CD4-positive, alpha-beta T cell treated with Interleukin-4 for 1 hour (primary cell): ENCODE data around the gene RSAD1.
A peak's percentile ranks its signal among the peaks of the same experiment; 100 is the strongest.
"Not testable (repeated sequence)": the region's sequence is repeated elsewhere in the genome, so short reads cannot be mapped to it uniquely, and the experiment has no call there.

Source experiments
- DNase-seq, 2 donors: peaks; one replicate each; pipeline ENCODE4 v3.0.0-alpha.2; 2020 to 2022

The RSAD1 gene

DNA sequence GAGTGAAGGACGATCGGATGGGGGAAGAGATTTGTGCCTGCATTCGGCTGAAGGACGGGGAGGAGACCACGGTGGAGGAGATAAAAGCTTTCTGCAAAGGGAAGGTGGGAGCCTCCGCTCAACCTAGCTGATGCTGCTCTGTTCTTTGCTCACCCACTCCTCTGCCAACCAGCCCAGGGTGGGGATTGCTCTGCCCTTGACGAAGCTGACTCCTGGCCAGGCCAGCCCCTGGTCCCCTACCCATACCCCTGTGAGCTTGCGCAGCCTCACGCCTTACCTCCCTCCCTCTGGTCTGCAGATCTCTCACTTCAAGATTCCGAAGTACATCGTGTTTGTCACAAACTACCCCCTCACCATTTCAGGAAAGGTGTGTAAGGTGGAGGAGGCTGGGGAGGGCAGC, 4.8 kb upstream of the RSAD1 start:
- DNase-seq, result no peak

- no peak for DNase-seq
Measured at GRCh38 chr17:50474523-50474922, 4.1 kb upstream of the RSAD1 start.

GRCh38 chr17:50475362-50475761, 3.3 kb upstream of the RSAD1 start:
- DNase-seq, result no peak

DNA sequence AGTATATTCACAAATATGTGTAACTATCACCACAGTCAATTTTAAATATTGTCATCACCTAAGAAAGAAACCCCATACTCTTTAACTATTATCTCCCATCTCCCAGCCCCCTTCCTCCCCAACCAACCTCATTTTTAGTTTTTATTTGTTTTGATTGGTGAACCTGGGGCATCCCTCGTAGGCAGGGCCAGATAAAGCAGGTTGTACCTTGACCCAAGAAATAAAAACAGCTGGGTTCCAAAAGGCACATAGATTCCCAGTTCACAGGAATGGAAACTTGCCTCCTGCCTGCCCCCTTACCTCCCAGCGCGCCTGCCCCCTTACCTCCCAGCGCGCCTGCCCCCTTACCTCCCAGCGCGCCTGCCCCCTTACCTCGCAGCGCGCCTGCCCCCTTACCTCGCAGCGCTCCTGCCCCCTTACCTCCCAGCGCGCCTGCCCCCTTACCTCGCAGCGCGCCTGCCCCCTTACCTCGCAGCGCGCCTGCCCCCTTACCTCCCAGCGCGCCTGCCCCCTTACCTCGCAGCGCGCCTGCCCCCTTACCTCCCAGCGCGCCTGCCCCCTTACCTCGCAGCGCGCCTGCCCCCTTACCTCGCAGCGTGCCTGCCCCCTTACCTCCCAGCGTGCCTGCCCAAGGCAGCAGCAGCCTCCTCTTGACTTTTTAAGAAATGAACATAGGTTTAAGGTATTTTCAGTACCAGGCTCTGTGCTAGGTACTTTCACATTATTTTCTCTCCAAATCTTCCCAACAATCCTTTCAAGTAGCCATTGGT, 2.7 kb upstream of the RSAD1 start:
- DNase-seq, result not testable (repeated sequence)

GRCh38 chr17:50476545-50477315, 1.9 kb upstream of the RSAD1 start:
- DNase-seq, result no peak

GRCh38 chr17:50477976-50478375, 684 bp upstream of the RSAD1 start:
- DNase-seq, result no peak

- peak; percentile 73 to 79 for DNase-seq
Measured at GRCh38 chr17:50479522-50480141, 972 bp downstream of the RSAD1 start.

DNA sequence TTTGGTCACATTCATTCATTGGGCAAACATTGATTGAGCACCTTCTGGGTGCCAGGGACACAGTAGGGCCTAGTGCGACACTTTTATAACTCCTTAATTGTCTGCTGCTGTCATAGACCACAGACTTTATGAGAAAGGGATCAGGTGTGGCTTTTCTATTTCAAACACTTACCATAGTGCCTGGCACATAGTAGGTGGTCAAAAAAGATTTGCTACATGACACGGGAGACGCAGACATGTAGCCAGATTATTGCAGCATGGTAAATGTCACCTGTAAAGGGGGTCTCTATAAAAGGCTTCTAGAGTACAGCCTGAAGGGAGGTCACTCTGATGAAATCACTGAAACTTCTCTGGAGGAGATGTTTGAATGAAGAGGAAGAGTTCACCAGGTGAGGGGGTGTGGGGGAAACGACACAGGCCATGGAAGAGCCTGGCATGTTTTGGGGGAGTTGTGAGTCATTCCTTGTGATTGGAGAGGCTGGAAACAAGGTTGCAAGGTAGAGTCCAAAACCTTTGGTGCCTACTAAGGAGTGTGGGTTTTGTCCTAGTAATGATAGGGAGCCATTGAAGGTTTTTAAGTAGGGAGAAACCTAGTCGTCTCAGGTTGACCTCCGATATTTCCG, 1.6 kb downstream of the RSAD1 start:
- DNase-seq, result no peak

GRCh38 chr17:50480854-50481490, 2.3 kb downstream of the RSAD1 start:
- no peak for DNase-seq

GRCh38 chr17:50481648-50482047, 3.0 kb downstream of the RSAD1 start:
- no peak for DNase-seq

DNA sequence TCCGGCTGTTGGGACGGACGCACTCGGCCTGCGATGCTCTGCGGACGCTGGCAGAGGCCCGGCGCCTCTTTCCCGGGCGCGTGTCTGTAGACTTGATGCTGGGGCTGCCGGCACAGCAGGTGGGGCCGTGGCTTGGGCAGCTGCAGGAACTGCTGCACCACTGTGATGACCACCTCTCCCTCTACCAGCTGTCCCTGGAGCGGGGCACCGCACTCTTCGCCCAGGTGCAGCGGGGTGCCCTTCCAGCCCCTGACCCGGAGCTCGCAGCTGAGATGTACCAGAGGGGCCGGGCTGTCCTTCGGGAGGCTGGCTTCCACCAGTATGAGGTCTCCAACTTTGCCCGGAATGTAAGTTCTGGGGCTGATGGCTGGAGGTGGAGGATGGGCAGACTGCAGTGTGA, 3.5 kb downstream of the RSAD1 start:
- DNase-seq, result no peak

GRCh38 chr17:50482516-50482915, 3.9 kb downstream of the RSAD1 start:
- DNase-seq, result peak; percentile 76 to 79

DNA sequence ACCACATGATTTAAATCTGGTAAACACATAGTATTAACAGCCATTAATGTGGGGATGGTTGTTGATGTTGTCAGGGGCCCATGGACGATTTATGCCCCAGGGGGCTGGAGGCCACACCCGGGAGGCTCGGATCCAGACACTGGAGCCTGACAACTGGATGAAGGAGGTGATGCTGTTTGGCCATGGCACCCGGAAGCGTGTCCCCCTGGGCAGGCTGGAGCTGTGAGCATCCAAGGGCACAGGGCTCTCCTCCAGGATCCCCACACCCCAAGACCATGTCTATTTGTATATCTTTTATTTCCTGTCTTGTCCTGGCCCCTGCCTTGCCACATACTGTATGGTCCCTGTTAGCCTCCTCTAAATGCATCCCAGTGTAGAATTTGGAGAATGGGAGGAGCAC, 4.6 kb downstream of the RSAD1 start:
- DNase-seq, result no peak

DNA sequence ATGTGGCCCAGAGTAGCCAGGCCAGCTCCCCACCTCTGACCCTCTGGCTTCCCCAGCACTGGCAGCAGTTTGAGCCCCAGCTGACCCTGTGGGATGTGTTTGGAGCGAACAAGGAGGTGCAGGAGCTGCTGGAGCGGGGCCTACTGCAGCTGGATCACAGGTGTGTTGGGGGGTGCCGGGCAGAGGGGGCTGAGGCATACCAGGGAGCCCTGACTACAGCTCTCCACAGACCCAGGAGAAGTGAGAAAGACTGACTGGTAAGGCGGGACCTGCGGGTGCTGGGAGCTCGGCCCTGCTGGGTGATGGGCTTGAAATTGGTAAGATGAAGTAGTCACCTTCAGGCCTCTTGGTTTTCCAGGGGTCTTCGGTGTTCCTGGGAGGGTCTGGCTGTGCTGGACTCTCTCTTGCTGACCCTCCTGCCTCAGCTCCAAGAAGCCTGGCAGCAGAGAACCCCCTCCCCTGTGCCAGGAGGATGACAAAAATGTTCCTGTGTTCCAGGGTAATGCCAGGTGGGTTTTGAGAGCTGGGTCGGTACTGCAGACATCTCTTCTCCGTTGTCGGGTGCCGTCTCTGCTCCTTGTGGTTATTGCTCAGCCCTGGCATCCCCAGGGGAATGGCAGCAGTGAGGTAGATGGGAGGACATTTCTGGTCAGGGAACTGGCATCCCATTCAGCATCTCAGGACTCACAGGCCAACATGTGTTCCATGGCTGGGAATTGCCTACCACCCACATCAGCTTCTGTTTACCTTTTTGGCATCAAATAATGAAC, 5.9 kb downstream of the RSAD1 start:
- no peak for DNase-seq

GRCh38 chr17:50487213-50488096, 8.8 kb downstream of the RSAD1 start:
- no peak for DNase-seq

- no peak for DNase-seq
Measured at GRCh38 chr17:50488880-50489279, 10.2 kb downstream of the RSAD1 start.

DNA sequence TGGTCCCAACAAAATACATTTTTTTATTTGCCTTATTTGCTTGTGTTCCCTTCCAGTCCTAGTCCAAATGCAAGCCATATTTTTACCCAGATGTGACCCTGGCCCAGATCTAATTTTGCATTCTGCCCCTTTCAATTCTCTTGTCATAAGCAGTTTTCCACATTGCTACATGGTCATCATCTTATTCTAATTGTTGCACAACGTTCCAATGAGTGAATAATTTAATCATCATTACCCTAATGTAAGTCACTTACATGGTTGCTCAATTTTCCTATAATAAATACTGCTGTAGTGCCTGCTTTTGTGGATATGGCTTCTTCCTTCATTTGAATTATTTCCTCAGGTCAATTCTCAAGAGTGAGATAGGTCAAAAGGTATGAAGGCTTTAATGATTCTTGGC, 12.8 kb downstream of the RSAD1 start:
- no peak for DNase-seq

- DNase-seq, result no peak
Measured at GRCh38 chr17:50492214-50492613, 13.6 kb downstream of the RSAD1 start.

DNA sequence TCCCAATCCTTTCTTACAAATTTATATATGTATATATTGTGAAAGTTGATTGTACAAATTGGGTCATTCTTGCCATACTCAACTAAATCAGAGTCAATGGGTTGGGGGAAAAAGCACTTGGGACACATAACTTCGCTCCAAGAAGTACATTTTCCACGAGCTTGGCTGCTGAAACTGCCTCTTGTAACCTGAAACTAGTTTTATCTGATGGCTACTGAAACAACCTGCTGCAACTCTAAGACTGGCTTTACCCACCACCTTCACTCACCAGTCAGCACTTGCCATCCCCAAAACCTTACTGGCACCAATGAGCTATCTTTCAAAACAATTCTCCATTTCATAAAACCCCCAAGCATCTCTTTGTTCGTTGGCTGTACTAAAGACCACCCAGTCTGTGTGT, 15.1 kb downstream of the RSAD1 start:
- no peak for DNase-seq

- DNase-seq, result no peak
Measured at GRCh38 chr17:50495217-50495823, 16.7 kb downstream of the RSAD1 start.

DNA sequence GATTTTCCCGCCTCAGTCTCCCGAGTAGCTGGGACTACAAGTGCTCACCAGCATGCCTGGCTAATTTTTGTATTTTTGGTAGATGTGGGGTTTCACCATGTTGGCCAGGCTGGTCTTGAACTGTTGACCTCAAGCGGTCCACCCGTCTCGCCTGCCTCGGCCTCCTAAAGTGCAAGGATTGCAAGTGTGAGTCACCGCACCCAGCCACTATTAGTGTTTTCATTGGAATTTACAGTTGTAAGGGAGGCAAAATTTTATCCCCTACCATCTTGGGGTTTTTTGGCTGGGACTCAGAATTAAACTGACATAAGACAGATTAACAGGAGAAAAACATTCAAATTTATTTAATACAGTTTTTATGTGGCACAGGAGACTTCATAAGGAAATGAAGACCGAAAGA, 17.3 kb downstream of the RSAD1 start:
- DNase-seq, result no peak
